MCF 10A (cell line): ENCODE measurements around the gene GGA2. TPM values are rescaled to one million over a fixed set of nuclear protein-coding genes. Genes with fewer than 3 reads are reported as not detected.

Experiments
- BruUV-seq: library from RNA; stranded (reverse); fragments of 400-500 nt; replicated peaks from 2 replicates; lab custom pipeline; 2021; lab: Mats Ljungman, UMichigan
- CTCF ChIA-PET: fragments of 300-600 bp; sonication (Branson Sonifier 250); formaldehyde crosslinking; extraction: SDS; loops from one replicate; lab custom pipeline; 2021; ENCODE audit warnings: antibody characterized with exemption, inconsistent platforms; lab: Yijun Ruan, JAX
- POLR2A ChIA-PET: fragments of 300-600, 350-650 bp; sonication (Branson Sonifier 250); formaldehyde crosslinking; extraction: SDS; loops from one replicate; lab custom pipeline; 2020; ENCODE audit warnings: antibody characterized with exemption, inconsistent platforms; lab: Yijun Ruan, JAX
- DNase-seq: peaks from one replicate; pipeline ENCODE4 v3.0.0-alpha.2; 2018; ENCODE audit not compliant: unreplicated experiment
- H3K27ac Mint-ChIP-seq: one replicate; pipeline ENCODE4 v1.8.0; 2022; ENCODE audit warnings: mild to moderate bottlenecking, low read depth, mixed read lengths; ENCODE audit not compliant: unreplicated experiment
- H3K27me3 Mint-ChIP-seq: one replicate; pipeline ENCODE4 v1.8.0; 2022; ENCODE audit warnings: mixed read lengths; ENCODE audit not compliant: insufficient read depth, unreplicated experiment
- H3K36me3 Mint-ChIP-seq: one replicate; pipeline ENCODE4 v1.8.0; 2022; ENCODE audit warnings: mild to moderate bottlenecking, moderate library complexity, mixed read lengths; ENCODE audit not compliant: insufficient read depth, unreplicated experiment
- H3K4me1 Mint-ChIP-seq: one replicate; pipeline ENCODE4 v1.8.0; 2022; ENCODE audit warnings: mixed read lengths; ENCODE audit not compliant: insufficient read depth, unreplicated experiment
- H3K4me3 Mint-ChIP-seq: one replicate; pipeline ENCODE4 v1.8.0; 2022; ENCODE audit warnings: mild to moderate bottlenecking, moderate library complexity, mixed read lengths; ENCODE audit not compliant: unreplicated experiment
- H3K9me3 Mint-ChIP-seq: one replicate; pipeline ENCODE4 v1.8.0; 2022; ENCODE audit warnings: mixed read lengths; ENCODE audit not compliant: unreplicated experiment
- intact Hi-C: fragments of 100-400 bp; cut with micrococcal nuclease; formaldehyde crosslinking; loops from 2 replicates; pipeline ENCODE4 v1.14.1; 2022
- total RNA-seq: library from RNA; stranded (reverse); gene quantifications from 2 replicates; pipeline ENCODE4 v1.2.3, GENCODE V29; 2022
- TF ChIP-seq, protein P1 (sequence below): fragments of 200-600 bp; IDR thresholded peaks from one replicate; pipeline ENCODE4 v1.8.0; 2022; ENCODE audit warnings: antibody characterized with exemption, mild to moderate bottlenecking; ENCODE audit not compliant: unreplicated experiment

GGA2 gene
- total RNA-seq, 1 experiment from 2014 or later: 22.2 TPM

- ChIA-PET CTCF (interaction anchor here (0.6 to 2.4 kb wide), 6 partner anchors 8 to 1019 kb away, joined by 3 to 11 read pairs (median 3); no protein-coding TSS in a partner anchor), POLR2A (interaction anchor here (0.6 to 2.6 kb wide), 8 partner anchors 9 to 510 kb away, joined by 3 to 20 read pairs (median 6); partner anchors contain the start of genes EARS2, PALB2 and UBFD1)
- Mint-ChIP-seq H3K9me3 (no peaks in the 10 kb centered on the region), H3K4me3 (peak overlapping the region; percentile 90), H3K27me3 (no peaks in the 10 kb centered on the region), H3K36me3 (peaks cover 2% of the 10 kb centered on the region), H3K27ac (peak overlapping the region; percentile 46), H3K4me1 (peaks cover 25% of the 10 kb centered on the region)
- BruUV-seq: TSS peak; percentile 63
- no peak for DNase-seq
- TF ChIP-seq, protein P1, sequence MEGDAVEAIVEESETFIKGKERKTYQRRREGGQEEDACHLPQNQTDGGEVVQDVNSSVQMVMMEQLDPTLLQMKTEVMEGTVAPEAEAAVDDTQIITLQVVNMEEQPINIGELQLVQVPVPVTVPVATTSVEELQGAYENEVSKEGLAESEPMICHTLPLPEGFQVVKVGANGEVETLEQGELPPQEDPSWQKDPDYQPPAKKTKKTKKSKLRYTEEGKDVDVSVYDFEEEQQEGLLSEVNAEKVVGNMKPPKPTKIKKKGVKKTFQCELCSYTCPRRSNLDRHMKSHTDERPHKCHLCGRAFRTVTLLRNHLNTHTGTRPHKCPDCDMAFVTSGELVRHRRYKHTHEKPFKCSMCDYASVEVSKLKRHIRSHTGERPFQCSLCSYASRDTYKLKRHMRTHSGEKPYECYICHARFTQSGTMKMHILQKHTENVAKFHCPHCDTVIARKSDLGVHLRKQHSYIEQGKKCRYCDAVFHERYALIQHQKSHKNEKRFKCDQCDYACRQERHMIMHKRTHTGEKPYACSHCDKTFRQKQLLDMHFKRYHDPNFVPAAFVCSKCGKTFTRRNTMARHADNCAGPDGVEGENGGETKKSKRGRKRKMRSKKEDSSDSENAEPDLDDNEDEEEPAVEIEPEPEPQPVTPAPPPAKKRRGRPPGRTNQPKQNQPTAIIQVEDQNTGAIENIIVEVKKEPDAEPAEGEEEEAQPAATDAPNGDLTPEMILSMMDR: no peak
- intact Hi-C loops: no loop called here
Observed at GRCh38 chr16:23509441-23509754, 896 bp downstream of the GGA2 start.

- peaks cover 25% of the 10 kb centered on the region for H3K4me1 Mint-ChIP-seq
- DNase-seq: no peak
- no peaks in the 10 kb centered on the region for H3K36me3 Mint-ChIP-seq
- peak overlapping the region; percentile 46 for H3K27ac Mint-ChIP-seq
- no TSS peak for BruUV-seq
- peak overlapping the region; percentile 90 for H3K4me3 Mint-ChIP-seq
- ChIA-PET POLR2A (interaction anchor here (0.6 to 2.6 kb wide), 7 partner anchors 9 to 362 kb away, joined by 3 to 20 read pairs (median 8); partner anchors contain the start of genes EARS2, PALB2 and UBFD1), CTCF (interaction anchor here (0.6 to 2.4 kb wide), 6 partner anchors 9 to 1020 kb away, joined by 3 to 11 read pairs (median 3); no protein-coding TSS in a partner anchor)
- H3K9me3 Mint-ChIP-seq: no peaks in the 10 kb centered on the region
- intact Hi-C loops: no loop called here
- TF ChIP-seq, protein P1: no peak
- no peaks in the 10 kb centered on the region for H3K27me3 Mint-ChIP-seq
Observed at GRCh38 chr16:23508589-23509440, 1.5 kb downstream of the GGA2 start.

GRCh38 chr16:23506606-23506994 lies 3.7 kb downstream of the GGA2 start:
- no peaks in the 10 kb centered on the region for H3K9me3 Mint-ChIP-seq

More at GRCh38 chr16:23506606-23506994, 3.7 kb downstream of the GGA2 start:
- H3K27ac Mint-ChIP-seq: no peak overlapping the region
- TF ChIP-seq, protein P1: no peak
- H3K4me1 Mint-ChIP-seq: peaks cover 25% of the 10 kb centered on the region
- no peaks in the 10 kb centered on the region for H3K36me3 Mint-ChIP-seq
- BruUV-seq: no TSS peak
- ChIA-PET POLR2A (interaction anchor here (0.7 to 3.0 kb wide), 3 partner anchors 11 to 1224 kb away, joined by 3 to 12 read pairs (median 5); partner anchors contain the start of gene COG7), CTCF (interaction anchor here (1.0 to 2.0 kb wide), 3 partner anchors 18 to 90 kb away, joined by 3 to 7 read pairs (median 3); no protein-coding TSS in a partner anchor)
- no peaks in the 10 kb centered on the region for H3K27me3 Mint-ChIP-seq
- no peak for DNase-seq
- H3K4me3 Mint-ChIP-seq: no peak overlapping the region
- intact Hi-C loops: no loop called here
